GM19193 (cell line): Measurements from ENCODE around the gene PGBD4.

Experiments
- POLR2A ChIP-seq: IDR thresholded peaks from 4 replicates; pipeline ENCODE4 v1.6.1; 2011; ENCODE audit not compliant: insufficient read depth, insufficient read length; ENCODE audit errors: extremely low read depth

PGBD4 gene

DNA sequence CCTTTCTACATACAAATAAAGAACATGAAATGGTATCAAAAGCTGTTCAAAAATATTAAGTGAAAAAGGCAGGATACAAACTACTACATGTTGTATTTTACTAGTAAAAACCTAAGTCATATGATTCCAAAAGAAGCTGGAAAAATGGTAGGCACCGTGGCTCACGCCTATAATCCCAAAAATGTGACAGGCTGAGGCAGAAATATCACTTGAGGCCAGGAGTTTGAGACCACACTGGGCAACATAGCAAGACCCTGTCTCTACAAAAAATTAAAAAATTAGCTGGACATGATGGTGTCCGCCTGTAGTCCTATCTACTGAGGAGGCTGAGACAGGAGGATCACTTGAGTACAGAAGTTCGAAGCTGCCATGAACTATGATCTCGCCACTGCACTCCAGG is 2.0 kb upstream of the PGBD4 start:
- TF ChIP-seq POLR2A, result no peak

- no peak for TF ChIP-seq POLR2A
These were observed 467 bp downstream of the PGBD4 start for GRCh38 chr15:34102175-34102925.

DNA sequence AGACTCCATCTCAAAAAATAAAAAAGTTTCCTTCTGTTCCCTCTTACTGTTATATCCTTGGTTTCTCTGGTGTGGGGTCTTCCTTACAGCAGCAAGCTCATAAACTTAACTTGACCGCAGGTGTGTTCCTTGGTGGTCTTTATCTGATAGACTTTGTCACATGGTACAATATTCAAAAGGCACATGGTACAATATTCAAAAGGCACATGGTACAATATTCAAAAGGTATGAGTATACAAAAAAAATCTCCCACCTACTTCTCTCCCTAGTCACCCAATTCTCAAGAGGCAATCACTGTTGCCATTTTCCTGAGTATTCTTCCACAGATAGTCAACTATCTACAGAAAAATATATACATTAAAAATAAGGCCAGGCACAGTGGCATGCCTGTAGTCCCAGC is 4.5 kb downstream of the PGBD4 start:
- TF ChIP-seq POLR2A, result no peak

DNA sequence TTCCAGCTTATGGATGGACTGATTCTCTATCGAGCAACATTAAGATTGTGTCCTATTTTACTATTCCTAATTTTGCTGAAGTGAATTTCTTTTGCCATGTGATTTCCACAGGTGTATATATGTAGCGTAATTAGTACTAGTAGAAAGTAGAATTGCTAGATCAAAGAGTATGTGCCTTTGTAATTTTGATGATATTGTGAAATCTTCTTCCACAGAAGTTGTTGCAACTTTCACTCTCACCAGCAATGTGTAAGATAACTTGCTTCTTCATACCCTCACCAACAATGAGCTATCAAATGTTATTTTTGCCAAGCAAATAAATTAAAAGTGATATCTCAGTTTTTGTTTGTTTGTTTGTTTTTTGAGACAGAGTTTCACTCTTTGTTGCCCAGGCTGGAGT is 5.4 kb downstream of the PGBD4 start:
- TF ChIP-seq POLR2A, result no peak

GRCh38 chr15:34109797-34110663 is 8.1 kb downstream of the PGBD4 start:
- TF ChIP-seq POLR2A, result no peak

GRCh38 chr15:34111488-34111887 is 9.6 kb downstream of the PGBD4 start:
- no peak for TF ChIP-seq POLR2A

GRCh38 chr15:34114215-34114614 is 12.3 kb downstream of the PGBD4 start:
- TF ChIP-seq POLR2A, result no peak

DNA sequence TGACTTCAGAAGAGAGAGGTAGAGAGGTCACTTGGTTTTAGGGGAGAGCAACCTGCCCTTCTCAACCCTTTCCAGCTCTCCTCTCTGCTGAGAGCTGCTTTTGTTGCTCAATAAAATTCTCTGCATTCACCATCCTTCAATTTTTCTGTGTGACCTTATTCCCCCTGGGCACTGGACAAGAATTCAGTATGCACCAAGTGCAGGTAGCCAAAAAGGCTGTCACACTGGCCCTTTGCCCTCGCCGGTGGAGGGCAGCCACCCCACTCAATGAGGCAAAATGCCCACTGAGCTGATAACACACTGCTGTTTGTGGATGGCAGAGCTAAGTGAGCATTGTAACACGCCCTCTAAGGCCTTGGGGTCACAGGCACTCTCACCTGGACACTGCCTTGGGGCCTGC is 12.9 kb downstream of the PGBD4 start:
- TF ChIP-seq POLR2A, result no peak

DNA sequence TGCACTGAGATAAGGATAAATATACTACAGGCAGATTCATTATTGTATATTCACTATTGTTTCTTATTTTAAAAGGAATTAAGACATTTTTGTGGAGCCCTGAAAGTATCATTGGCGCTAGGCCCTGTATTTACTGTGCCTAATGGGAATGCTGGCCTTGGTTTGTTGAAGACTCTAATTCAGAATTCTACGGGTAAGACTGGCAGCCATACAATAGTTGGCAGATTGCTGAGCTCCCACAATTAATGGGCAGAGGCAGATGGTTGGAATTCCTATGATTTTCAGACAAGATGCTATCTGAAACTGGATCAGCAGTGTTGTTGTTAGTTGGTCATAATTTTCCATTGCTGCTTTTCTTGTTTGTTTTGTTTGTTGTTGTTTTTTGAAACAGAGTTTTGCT is 14.7 kb downstream of the PGBD4 start:
- TF ChIP-seq POLR2A, result no peak

- no peak for TF ChIP-seq POLR2A
These were observed 17.4 kb downstream of the PGBD4 start for GRCh38 chr15:34119291-34119690.

DNA sequence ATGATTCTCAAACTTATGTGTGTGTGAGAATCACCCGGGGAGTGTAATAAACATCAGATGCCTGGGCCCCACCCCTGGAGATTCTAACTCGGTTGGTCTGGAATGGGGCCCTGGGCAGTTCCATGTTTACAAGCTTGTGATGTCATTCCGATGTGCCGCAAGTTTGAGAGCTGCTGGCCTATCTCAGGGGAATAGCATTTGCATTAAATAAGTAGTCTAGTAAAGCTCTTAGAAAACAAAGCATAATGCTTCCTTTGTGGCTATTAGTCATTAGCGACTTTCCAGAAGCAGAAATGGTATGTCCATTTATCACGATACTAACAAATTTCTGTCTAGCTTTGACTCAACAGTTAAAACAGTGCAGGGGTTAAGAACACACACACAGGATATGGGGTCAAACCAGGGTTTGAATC is 20.9 kb downstream of the PGBD4 start:
- TF ChIP-seq POLR2A, result no peak

- no peak for TF ChIP-seq POLR2A
These were observed 22.8 kb downstream of the PGBD4 start for GRCh38 chr15:34124651-34125050.

GRCh38 chr15:34125945-34126344 is 24.1 kb downstream of the PGBD4 start:
- no peak for TF ChIP-seq POLR2A

- TF ChIP-seq POLR2A, result no peak
These were observed 24.6 kb downstream of the PGBD4 start for GRCh38 chr15:34126522-34126921.

DNA sequence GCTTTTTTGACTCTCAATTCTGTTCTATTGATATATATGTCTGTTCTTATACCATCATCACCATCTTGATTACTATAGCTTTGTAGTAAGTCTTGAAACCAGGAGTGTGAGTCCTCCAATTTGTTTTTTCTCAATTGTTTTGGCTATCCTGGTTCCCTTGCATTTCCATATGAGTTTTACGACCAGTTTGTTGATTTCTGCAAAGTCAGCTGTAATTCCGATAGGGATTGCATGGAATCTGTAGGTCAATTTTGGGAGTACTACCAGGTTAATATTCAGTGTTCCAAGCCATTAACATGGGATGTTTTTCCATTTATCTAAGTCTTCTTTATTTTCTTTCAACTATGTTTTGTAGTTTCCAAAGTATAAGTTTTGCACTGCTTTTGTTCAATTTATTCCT is 27.0 kb downstream of the PGBD4 start:
- no peak for TF ChIP-seq POLR2A

DNA sequence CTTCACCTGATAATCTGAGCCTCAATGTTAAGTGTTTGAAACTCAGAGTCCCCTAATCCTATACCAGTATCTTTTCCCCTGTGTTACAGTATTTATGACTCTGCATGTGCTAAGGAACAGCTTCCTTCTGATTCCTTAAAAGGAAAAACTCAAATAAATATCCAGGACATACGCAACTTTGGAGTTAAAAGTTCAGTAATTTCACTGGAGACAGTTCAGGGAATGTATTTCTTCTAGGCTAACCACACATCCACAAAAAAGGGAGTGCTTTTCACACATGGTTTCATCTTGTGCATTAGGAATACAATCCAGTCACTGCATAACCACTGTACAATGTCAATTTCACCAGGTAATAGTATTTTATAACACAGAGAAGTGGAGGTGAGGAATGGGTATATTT is 31.0 kb downstream of the PGBD4 start:
- TF ChIP-seq POLR2A, result no peak
